ENCODE results near the gene NDUFA13.

NDUFA13 gene

DNA sequence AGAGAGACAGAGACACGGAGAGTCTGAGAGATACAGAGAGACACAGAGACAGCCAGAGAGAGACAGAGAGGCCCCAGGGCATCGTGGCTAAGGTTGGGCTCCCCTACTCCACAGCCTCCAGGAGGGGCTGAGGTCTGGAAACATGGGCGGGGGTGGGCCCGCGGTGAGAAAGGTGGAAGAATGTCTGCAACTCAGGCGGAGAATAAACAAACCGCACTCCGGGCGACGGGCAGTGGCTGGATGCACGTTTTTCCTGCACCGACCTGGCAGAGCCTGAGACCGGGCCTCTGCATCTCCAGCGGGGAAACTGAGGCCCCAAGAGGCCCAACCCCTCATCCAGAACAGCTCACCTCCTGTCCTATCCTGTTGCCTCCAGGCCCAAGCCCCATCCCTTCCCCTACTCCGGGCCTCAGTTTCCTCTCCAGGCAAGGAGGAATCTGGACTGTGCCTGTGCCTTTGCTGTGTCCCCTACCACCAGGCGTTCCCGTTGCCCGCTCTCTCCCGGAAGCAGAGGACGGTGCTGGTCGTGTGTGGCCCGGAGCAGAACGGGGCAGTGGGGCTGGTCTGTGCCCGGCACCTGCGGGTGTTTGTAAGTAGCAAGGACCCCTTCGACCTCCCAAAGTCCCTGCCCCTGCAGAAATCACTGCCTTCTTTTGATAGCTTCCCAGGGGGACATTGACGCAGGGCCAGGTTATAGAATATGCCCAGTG is 18.7 kb downstream of the NDUFA13 start:
- DNase-seq = no peak

DNA sequence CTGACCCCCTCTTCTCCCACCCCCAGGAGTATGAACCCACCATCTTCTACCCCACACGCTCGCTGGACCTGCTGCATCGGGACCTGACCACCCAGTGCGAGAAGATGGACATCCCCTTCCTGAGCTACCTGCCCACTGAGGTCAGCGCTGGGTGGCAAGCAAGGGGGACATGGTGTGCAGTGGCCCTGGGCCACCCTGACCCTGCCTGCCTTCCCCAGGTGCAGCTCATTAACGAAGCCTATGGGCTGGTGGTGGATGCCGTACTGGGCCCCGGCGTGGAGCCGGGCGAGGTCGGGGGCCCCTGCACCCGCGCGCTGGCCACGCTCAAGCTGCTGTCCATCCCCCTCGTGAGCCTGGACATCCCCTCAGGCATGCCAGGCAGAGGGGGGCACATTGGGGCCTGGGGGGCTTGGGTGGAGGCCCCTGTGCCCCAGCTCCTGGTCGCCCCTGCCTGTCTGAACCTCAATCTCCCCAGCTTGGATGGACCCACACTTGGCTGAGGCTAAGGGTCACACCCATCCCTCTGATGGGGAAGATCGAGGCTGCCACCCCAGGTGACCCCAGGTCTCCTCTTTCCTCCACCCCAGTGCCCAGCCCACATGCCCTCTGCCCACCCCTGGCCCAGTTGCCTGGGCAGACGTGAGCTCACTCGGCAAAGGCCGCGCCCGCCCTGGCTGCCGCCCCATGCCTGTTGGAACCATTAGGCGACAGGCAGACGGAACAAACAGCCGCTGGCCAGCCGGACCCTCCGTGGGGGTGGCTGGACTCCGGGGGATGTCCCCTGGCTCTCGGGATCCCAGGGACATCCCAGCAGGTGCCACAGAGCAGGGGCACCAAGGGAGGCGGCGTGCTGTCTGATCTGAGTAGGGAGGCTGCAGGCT is 19.5 kb downstream of the NDUFA13 start:
- no peak for DNase-seq

DNA sequence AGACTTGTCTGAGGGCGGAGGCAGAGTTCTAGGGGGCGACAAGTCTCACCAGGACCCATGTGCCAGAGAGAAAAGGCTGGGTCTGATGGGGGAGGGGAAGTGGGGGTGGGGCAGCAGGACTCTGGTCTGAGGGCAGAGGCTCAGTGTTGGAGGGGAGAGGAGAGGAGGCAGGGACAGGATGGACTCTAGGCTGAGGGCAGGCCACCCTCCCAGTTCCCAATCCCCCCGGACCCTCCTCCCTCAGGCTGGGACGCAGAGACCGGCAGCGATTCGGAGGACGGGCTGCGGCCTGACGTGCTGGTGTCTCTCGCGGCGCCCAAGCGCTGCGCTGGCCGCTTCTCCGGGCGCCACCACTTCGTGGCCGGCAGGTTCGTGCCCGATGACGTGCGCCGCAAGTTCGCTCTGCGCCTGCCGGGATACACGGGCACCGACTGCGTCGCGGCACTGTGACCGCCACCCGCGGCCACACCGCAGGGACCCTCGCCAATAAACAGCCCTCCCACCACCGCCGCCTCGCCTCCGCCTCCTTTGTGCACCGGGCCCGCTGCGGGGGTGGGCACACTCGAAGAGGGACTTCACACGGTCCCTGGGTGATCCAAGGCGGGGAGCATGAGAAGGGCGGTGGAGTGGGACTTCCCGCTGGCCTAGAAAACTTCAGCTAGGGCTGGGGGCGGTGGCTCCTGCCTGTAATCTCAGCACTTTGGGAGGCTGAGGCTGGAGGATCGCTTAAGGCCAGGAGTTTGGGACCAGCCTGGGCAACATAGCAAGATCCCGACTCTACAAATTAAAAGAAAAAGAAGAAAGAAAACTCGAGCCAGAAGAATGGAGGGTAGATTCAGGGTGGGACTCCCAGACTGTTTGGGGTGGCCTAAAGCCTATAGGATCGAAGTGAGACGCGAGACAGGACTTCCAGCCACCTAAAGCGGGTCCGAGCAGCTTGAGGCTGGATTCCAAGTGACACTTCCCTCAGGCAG is 21.3 kb downstream of the NDUFA13 start:
- DNase-seq = no peak

DNA sequence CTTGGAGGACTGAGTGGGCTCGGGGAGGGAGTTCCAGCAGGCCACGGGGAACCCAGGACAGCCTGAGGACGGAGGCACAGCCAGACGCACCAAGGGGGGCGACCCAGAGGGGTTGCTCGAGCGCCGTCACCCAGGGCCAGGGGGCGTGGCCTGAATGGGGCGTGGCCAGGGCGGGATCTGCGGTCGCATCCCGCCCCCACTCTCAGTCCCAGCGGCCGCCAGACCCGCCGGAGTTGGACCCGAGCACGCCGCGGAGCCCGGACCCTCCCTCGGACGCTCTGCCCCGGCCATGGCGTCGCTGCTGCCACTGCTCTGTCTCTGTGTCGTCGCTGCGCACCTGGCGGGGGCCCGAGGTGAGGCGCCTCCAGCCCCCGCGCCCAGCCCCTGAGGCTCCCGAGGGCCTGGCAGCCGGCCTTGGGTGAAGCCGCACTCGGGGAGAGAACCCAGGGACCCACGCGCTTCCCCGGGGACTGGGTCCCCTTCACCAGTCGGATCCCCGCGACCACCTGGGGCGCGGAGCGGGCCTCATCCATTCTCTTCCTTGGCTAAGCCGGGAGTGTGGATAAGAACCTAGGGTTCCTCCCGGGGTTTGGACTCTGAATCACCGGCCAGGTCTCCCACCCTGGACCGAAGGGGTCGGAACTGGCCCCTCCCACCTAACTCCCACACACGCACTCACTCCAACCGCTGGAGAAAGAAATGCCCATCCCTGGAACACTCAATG is 22.2 kb downstream of the NDUFA13 start, which contains the start of gene CILP2:
Gene CILP2, plus strand, starts transcription at position 205 of the 724 bp plus-strand sequence. Its CDS starts 85 bp downstream, at position 290.
- peak; percentile 35 for DNase-seq

DNA sequence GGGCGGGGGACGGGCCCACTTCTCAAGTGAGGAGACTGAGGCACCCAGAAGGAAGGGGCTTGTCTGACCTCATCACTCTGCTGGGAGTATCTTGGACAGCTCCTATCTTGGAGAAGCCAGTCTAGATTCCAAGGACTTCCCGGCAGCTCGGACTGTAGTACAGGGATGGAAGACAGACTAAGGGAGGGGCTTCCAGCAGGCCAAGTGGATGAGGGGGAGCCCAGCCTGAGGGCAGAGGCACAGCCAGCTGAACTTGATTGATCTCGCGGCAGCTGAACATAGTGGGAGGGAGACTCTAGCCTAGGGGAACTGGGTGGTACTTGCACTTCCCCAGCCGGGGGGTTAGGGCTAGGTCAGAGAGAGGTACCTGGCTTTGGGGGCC is 22.8 kb downstream of the NDUFA13 start:
- DNase-seq = no peak

DNA sequence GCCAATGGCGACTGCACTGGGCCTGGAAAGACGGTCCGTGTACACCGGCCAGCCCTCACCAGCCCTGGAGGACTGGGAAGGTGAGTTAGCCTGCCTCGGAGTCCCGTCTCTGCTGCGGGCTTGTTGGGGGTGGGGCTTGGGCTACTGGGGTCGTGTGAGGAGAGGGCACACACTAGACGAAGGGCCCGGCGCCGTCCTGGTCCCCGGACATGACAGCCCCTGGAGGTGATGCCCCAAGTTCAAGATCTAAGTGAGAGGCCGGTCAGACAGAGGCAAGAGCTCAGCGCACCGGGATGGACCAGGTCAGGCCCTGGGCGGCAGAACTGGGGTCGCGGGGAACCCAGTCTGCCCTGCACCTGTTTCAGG is 23.7 kb downstream of the NDUFA13 start:
- no peak for DNase-seq

DNA sequence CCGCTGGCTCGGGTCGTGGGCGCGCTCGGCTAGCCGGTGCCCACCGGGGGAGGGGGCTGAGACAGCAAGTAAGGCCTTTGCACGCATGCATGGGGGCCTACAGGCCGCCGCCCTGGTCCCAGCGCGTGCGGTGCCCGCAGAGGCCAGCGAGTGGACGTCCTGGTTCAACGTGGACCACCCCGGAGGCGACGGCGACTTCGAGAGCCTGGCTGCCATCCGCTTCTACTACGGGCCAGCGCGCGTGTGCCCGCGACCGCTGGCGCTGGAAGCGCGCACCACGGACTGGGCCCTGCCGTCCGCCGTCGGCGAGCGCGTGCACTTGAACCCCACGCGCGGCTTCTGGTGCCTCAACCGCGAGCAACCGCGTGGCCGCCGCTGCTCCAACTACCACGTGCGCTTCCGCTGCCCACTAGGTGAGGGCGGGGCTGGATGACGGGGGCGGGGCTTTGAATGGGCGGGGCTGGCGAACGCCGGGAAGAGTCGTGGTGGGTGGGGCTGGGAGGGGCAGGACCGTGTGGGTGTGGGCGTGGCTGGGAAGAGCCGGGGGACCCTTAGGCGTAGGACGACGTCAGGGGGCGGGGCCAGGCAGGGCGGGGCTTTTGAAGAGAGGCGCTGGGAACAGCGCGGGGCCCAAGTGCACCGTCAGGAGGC is 24.2 kb downstream of the NDUFA13 start:
- DNase-seq = no peak

DNA sequence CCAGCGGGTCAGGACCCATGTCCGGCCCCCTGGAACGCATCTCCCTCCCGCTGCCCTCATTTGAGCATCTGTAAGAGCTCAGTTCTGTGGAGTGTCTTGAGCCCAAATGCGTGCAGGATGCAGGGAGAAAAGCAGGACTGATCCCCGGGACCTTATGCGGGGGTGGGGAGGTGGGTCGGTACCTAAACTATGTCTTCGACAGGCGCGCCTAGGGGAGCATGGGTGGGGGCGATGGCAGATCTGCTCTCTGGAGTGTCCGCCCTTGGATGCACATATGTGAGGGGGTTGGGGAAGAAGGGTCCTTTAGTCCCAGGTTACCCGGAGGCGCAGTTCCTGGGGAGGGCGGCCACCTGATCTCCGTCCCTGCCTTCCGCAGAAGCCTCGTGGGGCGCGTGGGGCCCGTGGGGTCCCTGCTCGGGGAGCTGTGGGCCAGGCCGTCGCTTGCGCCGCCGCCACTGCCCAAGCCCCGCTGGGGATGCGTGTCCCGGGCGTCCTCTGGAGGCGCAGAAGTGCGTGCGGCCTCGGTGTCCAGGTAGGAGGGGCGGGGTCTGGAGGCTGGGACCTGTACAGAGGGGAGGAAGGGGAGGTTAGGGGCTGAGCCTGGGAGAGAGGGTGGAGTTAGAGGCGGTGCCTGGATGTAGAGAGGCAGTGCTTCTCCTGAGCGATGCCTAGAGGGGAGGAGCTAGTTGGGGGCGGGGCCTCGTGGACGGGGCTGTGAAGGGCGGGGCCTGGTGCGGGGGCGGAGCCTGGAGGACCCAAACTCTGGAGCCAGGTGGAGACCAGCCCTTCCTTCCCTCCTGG is 24.9 kb downstream of the NDUFA13 start:
- no peak for DNase-seq

DNA sequence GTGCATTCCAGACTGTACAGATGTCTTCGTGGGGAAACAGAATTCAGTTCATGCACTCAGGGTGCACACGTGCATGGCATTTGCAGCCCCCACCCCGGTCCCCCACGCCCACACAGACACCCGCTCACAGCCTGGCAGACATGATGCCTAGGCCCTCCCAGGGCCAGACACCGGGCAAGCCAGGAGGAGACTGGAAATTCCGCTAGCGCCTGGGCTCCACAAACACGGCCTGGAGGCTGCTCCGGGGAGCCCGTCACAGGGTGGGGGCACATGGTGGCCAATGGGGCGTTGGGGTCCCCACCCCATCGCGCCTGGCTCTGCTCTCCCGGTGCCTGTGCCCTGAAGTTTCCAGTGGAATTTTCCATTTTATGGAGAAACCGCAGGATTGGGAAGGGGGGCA is 25.6 kb downstream of the NDUFA13 start:
- DNase-seq = no peak

DNA sequence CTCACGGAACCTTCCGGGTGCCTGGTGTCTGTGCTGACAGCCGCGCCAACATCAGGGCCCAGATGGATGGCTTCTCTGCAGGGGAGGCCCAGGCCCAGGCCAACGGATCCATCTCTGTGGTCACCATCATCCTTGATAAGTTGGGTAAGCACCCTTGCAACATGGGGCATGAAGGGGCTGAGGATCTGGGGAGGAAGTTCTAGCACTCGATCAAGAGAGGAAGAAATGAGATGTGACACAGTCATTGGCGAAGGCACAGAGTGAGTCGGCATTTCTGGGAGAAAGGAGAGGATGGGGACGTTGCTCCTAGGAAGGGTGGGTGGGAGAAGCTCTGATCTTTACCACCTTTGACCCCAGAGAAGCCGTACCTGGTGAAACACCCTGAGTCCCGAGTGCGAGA is 26.5 kb downstream of the NDUFA13 start:
- no peak for DNase-seq

DNA sequence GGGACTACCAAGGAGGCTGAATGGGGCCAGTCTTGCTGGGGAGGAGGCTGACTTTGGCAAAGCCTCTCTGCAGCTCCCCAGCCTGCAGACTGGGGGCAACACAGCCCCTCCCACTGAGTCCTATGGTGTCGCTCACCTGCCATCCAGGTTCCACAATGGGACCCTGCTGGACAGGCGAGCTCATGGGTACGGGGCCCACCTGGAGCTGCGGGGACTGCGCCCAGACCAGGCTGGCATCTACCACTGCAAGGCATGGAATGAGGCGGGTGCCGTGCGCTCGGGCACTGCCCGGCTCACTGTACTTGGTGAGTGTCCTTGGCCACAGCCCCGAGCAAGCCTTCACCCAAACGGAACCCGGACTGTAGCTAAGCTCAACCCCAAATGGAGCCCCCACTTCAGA is 27.1 kb downstream of the NDUFA13 start:
- no peak for DNase-seq

DNA sequence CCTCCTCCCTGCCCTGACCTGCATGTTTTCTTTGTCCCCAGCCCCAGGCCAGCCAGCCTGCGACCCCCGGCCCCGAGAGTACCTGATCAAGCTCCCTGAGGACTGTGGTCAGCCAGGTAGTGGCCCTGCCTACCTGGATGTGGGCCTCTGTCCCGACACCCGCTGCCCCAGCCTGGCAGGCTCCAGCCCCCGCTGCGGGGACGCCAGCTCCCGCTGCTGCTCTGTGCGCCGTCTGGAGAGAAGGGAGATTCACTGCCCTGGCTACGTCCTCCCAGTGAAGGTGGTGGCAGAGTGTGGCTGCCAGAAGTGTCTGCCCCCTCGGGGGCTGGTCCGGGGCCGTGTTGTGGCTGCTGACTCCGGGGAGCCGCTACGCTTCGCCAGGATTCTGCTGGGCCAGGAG is 27.6 kb downstream of the NDUFA13 start:
- DNase-seq = no peak

DNA sequence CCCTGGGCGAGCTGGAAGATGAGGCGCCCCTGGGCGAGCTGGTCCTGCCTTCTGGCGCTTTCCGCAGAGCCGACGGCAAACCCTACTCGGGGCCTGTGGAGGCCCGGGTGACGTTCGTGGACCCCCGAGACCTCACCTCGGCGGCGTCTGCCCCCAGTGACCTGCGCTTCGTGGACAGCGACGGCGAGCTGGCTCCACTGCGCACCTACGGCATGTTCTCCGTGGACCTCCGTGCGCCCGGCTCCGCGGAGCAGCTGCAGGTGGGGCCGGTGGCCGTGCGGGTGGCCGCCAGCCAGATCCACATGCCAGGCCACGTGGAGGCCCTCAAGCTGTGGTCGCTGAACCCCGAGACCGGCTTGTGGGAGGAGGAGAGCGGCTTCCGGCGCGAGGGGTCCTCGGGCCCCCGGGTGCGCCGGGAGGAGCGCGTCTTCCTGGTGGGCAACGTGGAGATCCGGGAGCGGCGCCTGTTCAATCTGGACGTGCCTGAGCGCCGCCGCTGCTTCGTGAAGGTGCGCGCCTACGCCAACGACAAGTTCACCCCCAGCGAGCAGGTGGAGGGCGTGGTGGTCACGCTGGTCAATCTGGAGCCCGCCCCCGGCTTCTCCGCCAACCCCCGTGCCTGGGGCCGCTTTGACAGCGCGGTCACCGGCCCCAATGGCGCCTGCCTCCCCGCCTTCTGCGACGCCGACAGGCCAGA is 28.4 kb downstream of the NDUFA13 start:
- DNase-seq = no peak

DNA sequence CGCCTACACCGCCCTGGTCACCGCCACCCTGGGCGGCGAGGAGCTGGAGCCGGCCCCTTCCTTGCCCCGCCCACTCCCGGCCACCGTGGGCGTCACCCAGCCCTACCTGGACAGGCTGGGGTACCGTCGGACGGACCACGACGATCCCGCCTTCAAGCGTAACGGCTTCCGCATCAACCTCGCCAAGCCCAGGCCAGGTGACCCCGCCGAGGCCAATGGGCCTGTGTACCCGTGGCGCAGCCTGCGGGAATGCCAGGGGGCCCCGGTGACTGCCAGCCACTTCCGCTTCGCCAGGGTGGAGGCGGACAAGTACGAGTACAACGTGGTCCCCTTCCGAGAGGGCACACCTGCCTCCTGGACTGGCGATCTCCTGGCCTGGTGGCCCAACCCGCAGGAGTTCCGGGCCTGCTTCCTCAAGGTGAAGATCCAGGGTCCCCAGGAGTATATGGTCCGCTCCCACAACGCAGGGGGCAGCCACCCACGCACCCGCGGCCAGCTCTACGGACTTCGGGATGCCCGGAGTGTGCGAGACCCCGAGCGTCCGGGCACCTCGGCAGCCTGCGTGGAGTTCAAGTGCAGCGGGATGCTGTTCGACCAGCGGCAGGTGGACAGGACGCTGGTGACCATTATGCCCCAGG is 29.0 kb downstream of the NDUFA13 start:
- no peak for DNase-seq

DNA sequence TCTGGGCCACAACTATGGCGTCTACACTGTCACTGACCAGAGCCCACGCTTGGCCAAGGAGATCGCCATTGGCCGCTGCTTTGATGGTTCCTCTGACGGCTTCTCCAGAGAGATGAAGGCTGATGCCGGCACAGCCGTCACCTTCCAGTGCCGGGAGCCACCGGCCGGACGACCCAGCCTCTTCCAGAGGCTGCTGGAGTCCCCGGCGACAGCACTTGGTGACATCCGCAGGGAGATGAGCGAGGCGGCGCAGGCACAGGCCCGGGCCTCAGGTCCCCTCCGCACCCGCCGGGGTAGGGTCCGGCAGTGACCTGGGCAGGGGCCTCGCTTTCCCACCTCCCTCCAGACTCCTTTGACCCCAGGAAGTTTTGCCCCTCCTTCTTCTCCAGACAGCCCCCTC is 29.7 kb downstream of the NDUFA13 start:
- DNase-seq = no peak

DNA sequence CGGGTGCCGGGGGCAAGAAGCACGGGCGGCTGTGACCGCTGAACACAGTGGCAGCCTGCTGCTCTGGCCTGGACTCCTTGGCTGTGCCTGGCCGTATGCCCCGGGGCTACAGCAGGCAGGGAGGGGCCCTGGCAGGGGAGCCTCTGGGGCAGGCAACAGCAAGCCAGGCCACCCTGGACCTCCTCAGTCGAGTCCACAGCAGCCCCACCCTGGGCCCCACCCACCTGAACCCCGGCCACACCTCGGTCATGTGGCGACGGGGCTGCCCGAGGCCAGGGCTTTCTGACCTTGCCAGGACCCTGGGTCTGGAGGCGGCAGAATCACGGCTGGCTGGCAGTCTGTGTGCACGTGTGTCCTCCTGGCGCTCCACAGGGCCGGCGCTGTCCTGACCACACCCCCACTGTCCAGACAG is 30.7 kb downstream of the NDUFA13 start:
- no peak for DNase-seq

DNA sequence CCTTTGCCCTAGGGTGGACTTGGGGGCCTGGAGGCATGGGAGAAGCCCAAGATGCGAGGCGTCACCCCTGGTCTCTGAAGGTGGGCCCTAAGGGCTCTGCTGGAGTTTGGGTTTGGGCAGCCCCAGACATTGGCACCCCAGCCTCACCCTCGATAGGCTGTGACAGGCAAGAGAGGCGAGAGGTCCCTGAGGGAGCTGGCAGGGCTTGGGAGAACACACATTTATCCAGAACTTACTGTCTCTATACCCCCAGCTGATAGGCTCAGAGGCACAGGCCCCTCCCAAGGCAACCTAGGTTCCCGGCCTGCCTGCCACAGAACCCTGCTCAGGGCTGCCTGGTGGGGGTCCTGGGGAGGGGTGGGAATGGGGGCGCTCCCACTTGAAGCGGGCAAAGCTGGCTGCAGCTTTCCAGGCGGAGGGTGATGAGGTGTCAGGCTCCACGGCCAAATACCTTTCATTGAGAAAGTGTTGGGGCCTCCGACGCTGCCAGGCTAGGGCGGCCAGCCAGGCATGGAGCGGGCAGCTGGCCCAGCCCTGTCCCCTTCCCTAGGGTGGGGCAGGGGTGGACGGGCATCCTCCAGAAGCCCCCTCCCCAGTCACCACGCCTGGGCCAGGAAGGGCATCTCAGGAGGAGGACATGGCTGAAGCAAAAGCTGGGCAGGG is 31.8 kb downstream of the NDUFA13 start:
- DNase-seq = no peak

DNA sequence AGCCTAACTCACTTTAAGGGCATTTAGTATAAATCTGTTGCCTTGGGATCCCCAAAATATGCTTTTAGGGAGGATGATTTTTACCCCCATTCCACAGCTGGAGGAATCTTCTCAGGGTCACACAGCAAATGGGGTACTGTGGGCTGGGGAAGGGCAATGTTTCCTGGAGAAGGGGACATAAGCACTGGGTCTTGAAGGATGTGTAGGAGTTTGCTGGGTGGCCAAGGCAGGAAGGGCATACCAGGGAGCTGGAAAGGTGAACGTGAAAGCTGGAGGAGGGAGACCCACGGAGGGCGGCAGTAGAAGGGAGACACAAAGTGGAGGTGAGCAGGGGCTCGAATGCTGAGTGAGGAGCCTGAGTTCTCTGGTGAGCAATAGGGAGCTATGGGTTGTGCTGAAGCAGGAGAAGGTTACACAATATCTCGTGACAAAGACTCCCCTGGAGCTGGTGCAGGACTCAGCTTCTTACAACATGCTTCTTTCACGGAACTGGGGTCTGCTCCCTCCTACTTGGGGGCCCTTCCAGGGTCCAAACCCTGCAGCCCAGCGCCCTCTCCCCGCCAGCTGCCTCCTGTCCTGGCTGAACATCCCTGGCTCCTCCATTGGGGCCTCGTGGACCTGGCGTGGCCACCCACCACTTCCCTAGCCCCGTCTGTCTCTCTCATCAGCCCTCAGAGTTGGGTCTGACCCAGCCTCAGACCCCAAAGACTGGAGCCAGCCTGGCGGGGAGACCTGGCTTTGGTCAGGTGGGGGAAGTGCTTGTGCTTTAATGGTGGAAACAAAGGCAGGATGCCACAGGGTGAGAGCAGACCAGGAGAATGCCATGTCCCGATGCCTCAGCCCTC is 33.1 kb downstream of the NDUFA13 start:
- DNase-seq = no peak

Data from NCI-H774 (cell line).